Heart left ventricle (tissue), 16 donors: Measurements from ENCODE around the gene BAIAP2L2. TPM values are rescaled to one million over a fixed set of nuclear protein-coding genes. Genes with fewer than 3 reads are reported as not detected.
"Not testable (repeated sequence)": the region's sequence is repeated elsewhere in the genome, so short reads cannot be mapped to it uniquely, and the experiment has no call there.

Source experiments
- ATAC-seq, 4 donors: fragments of 200-7000 bp; cut with Tn5 transposase; one replicate each; pipeline ENCODE4 v1.9.1; 2020 to 2022; ENCODE audit warnings: moderate library complexity in 4 of 4, mild to moderate bottlenecking in 3 of 4, moderate number of reproducible peaks in 1 of 4
- DNase-seq, 5 donors: peaks; one replicate each; pipeline ENCODE4 v3.0.0-alpha.2; 2020
- H3K27ac ChIP-seq, 12 donors: fragments of 200-600 bp; sonication (generic) in 4 of 12; one replicate each; pipeline versions ENCODE4 v1.5.0 to v1.8.0; 2016 to 2022; ENCODE audit warnings: mild to moderate bottlenecking in 2 of 12
- H3K27me3 ChIP-seq, 9 donors: fragments of 200-600 bp; sonication (generic) in 2 of 9; one replicate each; pipeline versions ENCODE4 v1.5.1 to v1.8.0; 2016 to 2022; ENCODE audit warnings: mild to moderate bottlenecking in 3 of 9
- H3K36me3 ChIP-seq, 9 donors: fragments of 200-600 bp; sonication (generic) in 2 of 9; one replicate each; pipeline versions ENCODE4 v1.5.0 to v1.8.0; 2018 to 2022; ENCODE audit warnings: mild to moderate bottlenecking in 2 of 9
- H3K4me1 ChIP-seq, 12 donors: fragments of 200-600 bp; sonication (generic) in 4 of 12; one replicate each; pipeline versions ENCODE4 v1.5.0 to v1.8.0; 2016 to 2022; ENCODE audit warnings: mild to moderate bottlenecking in 3 of 12
- H3K4me3 ChIP-seq, 12 donors: fragments of 200-600 bp; sonication (generic) in 4 of 12; one replicate each; pipeline versions ENCODE4 v1.5.0 to v1.8.0; 2017 to 2022; ENCODE audit warnings: mild to moderate bottlenecking in 9 of 12, moderate library complexity in 4 of 12
- H3K9me3 ChIP-seq, 12 donors: fragments of 200-600 bp; sonication (generic) in 4 of 12; one replicate each; pipeline versions ENCODE4 v1.5.0 to v1.8.0; 2016 to 2022; ENCODE audit warnings: mild to moderate bottlenecking in 1 of 12
- CTCF ChIP-seq, 12 donors: fragments of 200-600 bp; sonication (generic) in 4 of 12; IDR thresholded peaks; one replicate each; pipeline versions ENCODE4 v1.5.0 to v1.8.0; 2018 to 2022; ENCODE audit warnings: antibody characterized with exemption in 12 of 12, mild to moderate bottlenecking in 5 of 12
- POLR2A ChIP-seq, 2 donors: fragments of 450-650 bp; IDR thresholded peaks; one replicate each; pipeline ENCODE4 v1.6.1; 2017; ENCODE audit warnings: antibody characterized with exemption in 2 of 2, mild to moderate bottlenecking in 2 of 2, moderate library complexity in 2 of 2
- WGBS, 4 donors: extraction: QIAGEN DNeasy Blood & Tissue Kit in 2 of 4; methylation state at CpG; one replicate each; pipeline versions ENCODE4 v1.1.5 to v1.1.7; 2013 to 2018; 5-methylcytosine and 5-hydroxymethylcytosine counted together
- intact Hi-C, 10 donors: fragments of 100-400 bp; cut with DNase I; formaldehyde crosslinking; loops; one replicate each; pipeline versions ENCODE4 v1.11.1 to v1.14.2; 2022
- polyA plus RNA-seq, 2 donors: library from polyadenylated mRNA; stranded (reverse); fragments of 200-250 nt; gene quantifications; one replicate each; pipeline ENCODE4 v1.2.3, GENCODE V29; 2013
- total RNA-seq, 9 donors: library from RNA; depleted of rRNA in 2 of 9; stranded (reverse); fragments of >200 nt in 2 of 9; fragmentation: NEBNext Ultra II Directional in 3 of 9; extraction: Animal tissue kit (Norgen Biotek cat#: 25700) in 3 of 9; gene quantifications; one replicate each; pipeline versions ENCODE4 v1.1.0 to v1.2.4, GENCODE V29; 2016 to 2023
- donor health status: ischemic (EF 13 %, LVEDD 7.1; RV severe dilation, severe dysfunction).
- donor health status: healthy with polysubstance abuse.
- donor health status: DM: no; HTN: yes; CAD: no.
- donor health status: DM: no; HTN: no; CAD: no.
- donor health status: ischemic (EF 25% LVEDD 6.9; RV normal size, moderate dysfunction).
- donor health status: ischemic (EF 25% LVEDD 5.7; RV mildly dilated, moderate dysfunction).
- donor health status: healthy.
- donor health status: DM: yes; HTN: yes; CAD: no.
- donor health status: ischemic (EF 35%, LVEDD 5.7; RV mildly dilated, moderate dysfunction).
- donor health status: nonischemic (EF 11% LVEDD 7.7; RV severe dilation, severe dysfunction).
- donor health status: DM: yes; HTN: yes; CAD: no.
- donor health status: PGD.
- donor health status: ischemic (EF 29% LVEDD 5.4; RV normal size, mild dysfunction).
- donor health status: nonischemic (EF 23%, LVEDD 6.1; RV moderate dilation, normal function).

BAIAP2L2 gene
- total and polyA plus RNA-seq, 11 donors = 0.09 to 0.30 (median 0.22) TPM; not detected in 1

GRCh38 chr22:38120359-38121110, 10.1 kb upstream of the BAIAP2L2 start:
- TF ChIP-seq CTCF (IDR thresholded peaks at IDR 0.05) (no peak), POLR2A (IDR thresholded peaks at IDR 0.05) (no peak)
- 90 to 93% (median 92%) methylated on average over 22 to 28 of the region's 28 CpGs for WGBS, 4 donors
- H3K4me1 ChIP-seq = no peaks in the 10 kb centered on the region
- ATAC-seq = no peak
- peaks cover 0 to 4% (median 0%) of the 10 kb centered on the region in 9 donors for H3K36me3 ChIP-seq
- peak in 1 of 5 donors; percentile 43 for DNase-seq
- intact Hi-C loops = no loop called here
- H3K4me3 ChIP-seq = no peak overlapping the region
- H3K27ac ChIP-seq = no peak overlapping the region
- no peaks in the 10 kb centered on the region for H3K27me3 ChIP-seq
- no peaks in the 10 kb centered on the region for H3K9me3 ChIP-seq

- DNase-seq, H3K36me3 ChIP-seq, ATAC-seq, H3K4me3 ChIP-seq, H3K27ac ChIP-seq, H3K9me3 ChIP-seq, H3K27me3 ChIP-seq: not testable (repeated sequence)
- intact Hi-C loops = loop anchor here in 7 of 10 donors (5.0 to 10.0 kb wide), 7 partner anchors 84 to 234 kb away; partner anchors contain the start of gene MAFF (in 4 of the 7)
- 96 to 100% (median 97%) methylated on average over 2 of the region's 2 CpGs for WGBS, 4 donors
- H3K4me1 ChIP-seq = peaks cover 0 to 11% (median 6%) of the 10 kb centered on the region in 12 donors
These were observed 8.3 kb upstream of the BAIAP2L2 start for GRCh38 chr22:38118747-38119146.

GRCh38 chr22:38118182-38118581, 7.7 kb upstream of the BAIAP2L2 start:
- Histone ChIP-seq H3K36me3 (peaks cover 0 to 3% (median 0%) of the 10 kb centered on the region in 9 donors), H3K4me1 (peaks cover 0 to 11% (median 6%) of the 10 kb centered on the region in 12 donors), H3K27me3 (no peaks in the 10 kb centered on the region), H3K27ac (no peak overlapping the region), H3K9me3 (no peaks in the 10 kb centered on the region), H3K4me3 (no peak overlapping the region)
- intact Hi-C loops = loop anchor here in 7 of 10 donors (5.0 to 10.0 kb wide), 7 partner anchors 84 to 234 kb away; partner anchors contain the start of gene MAFF (in 4 of the 7)
- 90 to 96% (median 93%) methylated on average over 3 of the region's 3 CpGs for WGBS, 4 donors
- TF ChIP-seq CTCF (IDR thresholded peaks at IDR 0.05) (no peak), POLR2A (IDR thresholded peaks at IDR 0.05) (no peak)
- DNase-seq (no peak), ATAC-seq (no peak)

GRCh38 chr22:38117556-38117955, 7.1 kb upstream of the BAIAP2L2 start:
- intact Hi-C loops = loop anchor here in 7 of 10 donors (5.0 to 10.0 kb wide), 7 partner anchors 85 to 235 kb away; partner anchors contain the start of gene MAFF (in 4 of the 7)
- H3K9me3 ChIP-seq, DNase-seq, H3K4me3 ChIP-seq, H3K27me3 ChIP-seq, H3K36me3 ChIP-seq, H3K27ac ChIP-seq, ATAC-seq: not testable (repeated sequence)
- 86 to 93% (median 91%) methylated on average over 10 of the region's 10 CpGs for WGBS, 4 donors
- H3K4me1 ChIP-seq = peaks cover 0 to 11% (median 6%) of the 10 kb centered on the region in 12 donors

GRCh38 chr22:38115423-38116205, 5.1 kb upstream of the BAIAP2L2 start:
- Histone ChIP-seq H3K27me3 (no peaks in the 10 kb centered on the region), H3K9me3 (no peaks in the 10 kb centered on the region), H3K36me3 (peaks cover 0 to 10% (median 0%) of the 10 kb centered on the region in 9 donors), H3K4me3 (no peak overlapping the region), H3K4me1 (peaks cover 0 to 11% (median 6%) of the 10 kb centered on the region in 12 donors), H3K27ac (no peak overlapping the region)
- intact Hi-C loops = loop anchor here in 8 of 10 donors (1.0 to 10.0 kb wide), 9 partner anchors 87 to 237 kb away; partner anchors contain the start of gene MAFF (in 4 of the 8)
- no peak for TF ChIP-seq POLR2A (IDR thresholded peaks at IDR 0.05)
- no peak for TF ChIP-seq CTCF (IDR thresholded peaks at IDR 0.05)
- ATAC-seq (no peak), DNase-seq (peak in 1 of 5 donors; percentile 54)
- WGBS, 4 donors = 95 to 97% (median 96%) methylated on average over 30 to 31 of the region's 31 CpGs
